ENCODE data around the gene SLC39A12.

SLC39A12 gene

DNA sequence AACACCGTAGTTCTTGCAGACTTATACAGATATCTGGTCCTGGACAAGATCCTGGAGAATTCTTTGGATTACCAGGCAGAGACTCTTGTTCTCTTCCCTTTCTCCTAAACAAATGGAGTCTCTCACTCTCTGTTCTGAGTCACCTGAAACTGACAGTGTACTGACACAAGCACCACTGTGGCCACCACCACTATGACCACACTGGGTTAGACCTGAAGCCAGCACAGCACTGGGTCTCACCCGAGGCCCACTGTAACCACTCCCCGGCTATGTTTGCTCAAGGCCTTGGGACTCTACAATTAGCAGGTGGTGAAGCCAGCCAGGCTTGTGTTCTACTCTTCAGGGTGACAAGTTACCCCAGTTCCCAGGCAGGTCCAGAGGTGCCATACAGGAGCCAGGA is 22.8 kb downstream of the SLC39A12 start:
- Histone ChIP-seq H3K9me3 (ENCODE audit: control insufficient read depth, low read length) (no peaks in the 10 kb centered on the region), H3K27me3 (ENCODE audit: control insufficient read depth, insufficient read depth, low read length) (no peaks in the 10 kb centered on the region), H3K79me2 (no peaks in the 10 kb centered on the region), H3K9ac (no peak overlapping the region), H3K36me3 (ENCODE audit: control insufficient read depth, insufficient read depth, low read length) (no peaks in the 10 kb centered on the region), H3K4me2 (ENCODE audit: low read length) (no peak overlapping the region), H2AFZ (no peak overlapping the region), H3K27ac (no peak overlapping the region), H3K4me3 (ENCODE audit: low read depth, low read length) (no peak overlapping the region), H3K4me1 (no peaks in the 10 kb centered on the region)
- TF ChIP-seq, protein P1, sequence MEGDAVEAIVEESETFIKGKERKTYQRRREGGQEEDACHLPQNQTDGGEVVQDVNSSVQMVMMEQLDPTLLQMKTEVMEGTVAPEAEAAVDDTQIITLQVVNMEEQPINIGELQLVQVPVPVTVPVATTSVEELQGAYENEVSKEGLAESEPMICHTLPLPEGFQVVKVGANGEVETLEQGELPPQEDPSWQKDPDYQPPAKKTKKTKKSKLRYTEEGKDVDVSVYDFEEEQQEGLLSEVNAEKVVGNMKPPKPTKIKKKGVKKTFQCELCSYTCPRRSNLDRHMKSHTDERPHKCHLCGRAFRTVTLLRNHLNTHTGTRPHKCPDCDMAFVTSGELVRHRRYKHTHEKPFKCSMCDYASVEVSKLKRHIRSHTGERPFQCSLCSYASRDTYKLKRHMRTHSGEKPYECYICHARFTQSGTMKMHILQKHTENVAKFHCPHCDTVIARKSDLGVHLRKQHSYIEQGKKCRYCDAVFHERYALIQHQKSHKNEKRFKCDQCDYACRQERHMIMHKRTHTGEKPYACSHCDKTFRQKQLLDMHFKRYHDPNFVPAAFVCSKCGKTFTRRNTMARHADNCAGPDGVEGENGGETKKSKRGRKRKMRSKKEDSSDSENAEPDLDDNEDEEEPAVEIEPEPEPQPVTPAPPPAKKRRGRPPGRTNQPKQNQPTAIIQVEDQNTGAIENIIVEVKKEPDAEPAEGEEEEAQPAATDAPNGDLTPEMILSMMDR (IDR thresholded peaks at IDR 0.05), result no peak

DNA sequence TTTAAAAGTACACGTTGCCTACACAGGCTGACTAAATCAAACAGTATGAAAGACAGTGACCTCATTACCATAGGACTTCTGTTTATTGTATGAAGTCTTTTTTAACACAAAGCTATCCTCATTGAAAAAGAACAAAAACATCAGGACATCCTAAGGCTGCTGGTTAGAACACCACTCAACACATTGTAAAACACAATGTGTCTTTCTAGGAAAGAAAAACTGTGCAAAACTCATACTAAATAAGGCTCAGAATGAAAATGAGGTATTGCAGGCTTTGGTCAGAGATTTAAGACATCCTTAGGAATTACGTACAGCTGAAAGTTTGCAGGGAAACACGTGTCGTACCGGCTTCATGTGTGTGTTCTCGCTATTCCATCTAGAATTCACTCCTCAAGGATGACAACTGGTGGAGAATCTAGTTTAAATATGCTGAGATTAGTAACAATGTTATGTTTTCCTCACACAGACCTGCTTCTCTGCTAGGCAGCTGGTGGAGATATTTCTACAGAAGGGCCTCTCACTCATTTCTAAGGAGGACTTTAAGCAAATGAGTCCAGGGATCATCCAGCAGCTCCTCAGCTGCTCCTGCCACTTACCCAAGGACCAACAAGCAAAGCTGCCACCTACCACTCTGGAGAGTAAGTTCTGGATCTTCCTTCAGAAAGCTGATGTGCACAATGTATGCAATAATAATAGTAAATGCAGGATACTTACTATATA is 29.3 kb downstream of the SLC39A12 start:
- Histone ChIP-seq H3K79me2 (no peaks in the 10 kb centered on the region), H3K36me3 (ENCODE audit: control insufficient read depth, insufficient read depth, low read length) (no peaks in the 10 kb centered on the region), H3K27ac (no peak overlapping the region), H3K9me3 (ENCODE audit: control insufficient read depth, low read length) (no peaks in the 10 kb centered on the region), H3K9ac (no peak overlapping the region), H2AFZ (no peak overlapping the region), H3K4me2 (ENCODE audit: low read length) (no peak overlapping the region), H3K4me3 (ENCODE audit: low read depth, low read length) (no peak overlapping the region), H3K4me1 (no peaks in the 10 kb centered on the region), H3K27me3 (ENCODE audit: control insufficient read depth, insufficient read depth, low read length) (no peaks in the 10 kb centered on the region)
- TF ChIP-seq, protein P1 (IDR thresholded peaks at IDR 0.05), result no peak

GRCh38 chr10:17981766-17982380 is 30.2 kb downstream of the SLC39A12 start:
- Histone ChIP-seq H3K9me3 (ENCODE audit: control insufficient read depth, low read length) (no peaks in the 10 kb centered on the region), H3K9ac (no peak overlapping the region), H3K36me3 (ENCODE audit: control insufficient read depth, insufficient read depth, low read length) (no peaks in the 10 kb centered on the region), H2AFZ (no peak overlapping the region), H3K27ac (no peak overlapping the region), H3K4me3 (ENCODE audit: low read depth, low read length) (no peak overlapping the region), H3K27me3 (ENCODE audit: control insufficient read depth, insufficient read depth, low read length) (no peaks in the 10 kb centered on the region), H3K4me1 (no peaks in the 10 kb centered on the region), H3K4me2 (ENCODE audit: low read length) (no peak overlapping the region), H3K79me2 (no peaks in the 10 kb centered on the region)
- TF ChIP-seq, protein P1 (IDR thresholded peaks at IDR 0.05), result no peak

- Histone ChIP-seq H3K27ac (no peak overlapping the region), H3K79me2 (no peaks in the 10 kb centered on the region), H3K4me1 (no peaks in the 10 kb centered on the region), H3K36me3 (ENCODE audit: control insufficient read depth, insufficient read depth, low read length) (no peaks in the 10 kb centered on the region), H3K9ac (no peak overlapping the region), H2AFZ (no peak overlapping the region), H3K4me3 (ENCODE audit: low read depth, low read length) (no peak overlapping the region), H3K27me3 (ENCODE audit: control insufficient read depth, insufficient read depth, low read length) (no peaks in the 10 kb centered on the region), H3K4me2 (ENCODE audit: low read length) (no peak overlapping the region), H3K9me3 (ENCODE audit: control insufficient read depth, low read length) (no peaks in the 10 kb centered on the region)
- TF ChIP-seq, protein P1 (IDR thresholded peaks at IDR 0.05), result no peak
Observed at GRCh38 chr10:17984056-17984455, 32.3 kb downstream of the SLC39A12 start.

DNA sequence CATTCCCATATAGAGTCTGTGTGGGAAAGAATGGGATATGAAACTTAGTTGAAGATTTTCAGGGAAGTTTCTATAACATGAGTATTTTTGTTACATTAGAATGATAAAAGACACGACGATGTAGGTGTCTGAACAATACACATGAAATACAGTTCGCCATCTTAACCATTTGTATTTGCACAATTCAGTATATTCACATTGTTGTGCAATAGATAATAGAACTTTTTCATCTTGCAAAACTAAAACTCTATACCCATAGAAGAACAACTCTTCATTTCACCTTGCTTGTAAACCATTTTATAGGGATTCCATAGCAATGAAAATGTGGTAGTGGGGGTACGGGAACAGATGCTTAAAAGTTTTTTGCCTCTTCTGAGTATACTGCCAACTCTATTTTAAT is 32.8 kb downstream of the SLC39A12 start:
- TF ChIP-seq, protein P1 (IDR thresholded peaks at IDR 0.05), result no peak
- no peak overlapping the region for H3K4me2 ChIP-seq (ENCODE audit: low read length)
- H3K4me1 ChIP-seq, result no peaks in the 10 kb centered on the region
- H3K27me3 ChIP-seq (ENCODE audit: control insufficient read depth, insufficient read depth, low read length), result no peaks in the 10 kb centered on the region
- H3K79me2 ChIP-seq, result no peaks in the 10 kb centered on the region
- no peak overlapping the region for H3K27ac ChIP-seq
- no peak overlapping the region for H3K9ac ChIP-seq
- no peak overlapping the region for H2AFZ ChIP-seq
- H3K36me3 ChIP-seq (ENCODE audit: control insufficient read depth, insufficient read depth, low read length), result no peaks in the 10 kb centered on the region
- no peaks in the 10 kb centered on the region for H3K9me3 ChIP-seq (ENCODE audit: control insufficient read depth, low read length)
- no peak overlapping the region for H3K4me3 ChIP-seq (ENCODE audit: low read depth, low read length)
